H1 (cell line): Measurements from ENCODE around the gene TNS4. TPM values are rescaled to one million over a fixed set of nuclear protein-coding genes. Genes with fewer than 3 reads are reported as not detected.

Experiments used
- ATF3 ChIP-seq: IDR thresholded peaks from 2 replicates; pipeline ENCODE4 v1.6.1; 2011; ENCODE audit warnings: low read depth, mild to moderate bottlenecking, low read length; ENCODE audit not compliant: insufficient read depth
- CBX8 ChIP-seq: fragments of 300-800, 300-1000 bp; sonication (generic); IDR thresholded peaks from 2 replicates; pipeline ENCODE4 v1.7.1; 2016; ENCODE audit warnings: low read depth, low read length, borderline replicate concordance
- NRF1 ChIP-seq: IDR thresholded peaks from 2 replicates; pipeline ENCODE4 v1.6.1; 2011; ENCODE audit warnings: mild to moderate bottlenecking, low read depth, low read length, improper control_type of control experiment
- SIN3A ChIP-seq, 2 experiments: IDR thresholded peaks in 1 of 2; conservative IDR thresholded peaks in 1 of 2; 2 replicates each; pipeline ENCODE4 v1.6.1; 2011 to 2012; ENCODE audit warnings: low read length in 2 of 2, improper control_type of control experiment in 1 of 2, low read depth in 1 of 2, mild to moderate bottlenecking in 1 of 2
- SIRT6 ChIP-seq: IDR thresholded peaks from one replicate; pipeline ENCODE4 v1.7.1; 2012; ENCODE audit warnings: low read length, inconsistent platforms
- SP1 ChIP-seq: IDR thresholded peaks from 2 replicates; pipeline ENCODE4 v1.6.1; 2011; ENCODE audit warnings: low read depth, low read length
- polyA plus RNA-seq, 7 experiments: library from polyadenylated mRNA; depleted of rRNA in 3 of 7; stranded (reverse) in 5 of 7; unstranded in 2 of 7; fragments of >200 nt in 5 of 7; fragments of 200-250 nt in 2 of 7; gene quantifications; 1 replicate in 5 of 7; 2 replicates in 1 of 7; 4 replicates in 1 of 7; pipeline versions ENCODE4 v1.2.1 to v1.2.3, GENCODE V29; 2011 to 2013; ENCODE audit warnings: missing spikeins in 2 of 7, mixed read lengths in 2 of 7
- total RNA-seq: library from RNA; stranded (reverse); fragmentation: NEBNext Ultra II Directional; extraction: Animal tissue kit (Norgen Biotek cat#: 25700); gene quantifications from 2 replicates; pipeline ENCODE4 v1.2.1, GENCODE V29; 2021

TNS4 gene
- total and polyA plus RNA-seq, 2 of the 8 experiments (the other 6 are each of a cell fraction or from before 2014, with no cell fraction given) = 0.20 to 0.21 TPM

DNA sequence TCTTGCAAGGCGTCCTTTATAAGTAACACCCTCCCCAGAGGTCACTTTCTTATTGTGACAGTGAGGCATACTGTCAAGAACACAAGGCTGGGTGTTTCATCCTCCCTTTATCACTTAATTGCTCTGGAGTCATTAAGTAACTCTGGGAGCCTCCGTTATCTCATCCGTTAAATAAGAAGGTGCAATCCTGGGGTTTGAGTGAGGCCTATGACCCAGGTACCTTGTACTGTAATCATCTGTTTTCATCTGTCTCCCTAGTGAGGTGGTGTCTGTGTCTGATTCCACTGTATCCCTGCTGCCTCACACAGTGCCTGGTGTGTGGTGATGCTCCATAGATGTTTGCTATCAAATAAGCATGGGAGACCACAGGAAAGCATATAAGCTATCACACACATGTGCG is 17.7 kb downstream of the TNS4 start (continued):
- TF ChIP-seq SP1 = no peak
- TF ChIP-seq ATF3 = no peak
- TF ChIP-seq NRF1 = no peak
- TF ChIP-seq CBX8 = no peak
- TF ChIP-seq SIRT6 = no peak
- no peak for TF ChIP-seq SIN3A (conservative IDR thresholded peaks at IDR 0.05 in 1 of 2, IDR thresholded peaks at IDR 0.05 in 1 of 2; ENCODE audit: low read depth in 1 of 2, low read length in 2 of 2)
- TF ChIP-seq, all 59 proteins: peak for 0
